WTC11 (cell line): Measurements from ENCODE around the gene LRMDA.

Experiments used
- CREB1 ChIP-seq: sonication (generic); formaldehyde crosslinking; IDR thresholded peaks from 2 replicates; pipeline ENCODE4 v1.8.0; 2023; ENCODE audit warnings: mild to moderate bottlenecking, missing genetic modification reagents
- CREM ChIP-seq: sonication (generic); formaldehyde crosslinking; IDR thresholded peaks from 2 replicates; pipeline ENCODE4 v1.8.1; 2022; ENCODE audit warnings: mild to moderate bottlenecking, missing genetic modification reagents, moderate library complexity
- CTCF ChIP-seq: fragments of 200-600 bp; IDR thresholded peaks from 2 replicates; pipeline ENCODE4 v1.8.0; 2022; ENCODE audit warnings: antibody characterized with exemption
- E2F5 ChIP-seq: sonication (generic); formaldehyde crosslinking; IDR thresholded peaks from 2 replicates; pipeline ENCODE4 v1.8.1; 2022; ENCODE audit warnings: mild to moderate bottlenecking, moderate library complexity, missing genetic modification reagents
- NR2C2 ChIP-seq: sonication (generic); formaldehyde crosslinking; IDR thresholded peaks from 2 replicates; pipeline ENCODE4 v1.8.0; 2022; ENCODE audit warnings: mild to moderate bottlenecking, missing genetic modification reagents
- USF2 ChIP-seq: sonication (generic); formaldehyde crosslinking; IDR thresholded peaks from 2 replicates; pipeline ENCODE4 v1.8.1; 2023; ENCODE audit warnings: mild to moderate bottlenecking, missing genetic modification reagents, moderate library complexity
- ZNF121 ChIP-seq: sonication (generic); formaldehyde crosslinking; IDR thresholded peaks from 2 replicates; pipeline ENCODE4 v1.8.0; 2023; ENCODE audit warnings: missing genetic modification reagents
- ZNF512 ChIP-seq: sonication (generic); formaldehyde crosslinking; IDR thresholded peaks from 2 replicates; pipeline ENCODE4 v1.8.1; 2022; ENCODE audit warnings: missing genetic modification reagents, borderline replicate concordance
- TF ChIP-seq, protein P1 (sequence below): sonication (generic); formaldehyde crosslinking; IDR thresholded peaks from 2 replicates; pipeline ENCODE4 v1.8.1; 2022; ENCODE audit warnings: mild to moderate bottlenecking, missing genetic modification reagents, moderate library complexity, borderline replicate concordance

DNA sequence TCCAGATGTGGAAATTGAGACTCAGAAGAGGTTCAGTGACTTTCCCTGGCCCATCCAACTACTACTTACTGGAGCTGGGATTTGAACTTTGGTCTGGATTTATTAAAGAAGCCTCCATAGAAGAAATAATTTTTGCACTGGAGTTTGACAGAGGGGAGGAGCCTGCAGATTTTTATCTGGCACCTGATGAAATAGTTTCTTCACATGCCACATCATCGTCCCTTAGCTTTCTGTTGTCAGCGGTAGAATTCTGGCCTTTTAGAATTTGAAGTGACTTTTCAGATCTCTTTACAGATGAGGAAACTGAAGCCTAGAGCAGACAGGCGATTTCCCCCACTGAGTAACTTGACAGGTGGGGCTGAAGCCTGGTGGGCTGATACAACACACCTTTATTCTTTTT is 233.5 kb downstream of the LRMDA start:
- no peak for TF ChIP-seq ZNF121 (CRISPR knock-in tag)
- no peak for TF ChIP-seq NR2C2
- TF ChIP-seq CTCF = no peak
- no peak for TF ChIP-seq CREM (CRISPR knock-in tag)
- no peak for TF ChIP-seq USF2
- no peak for TF ChIP-seq E2F5 (CRISPR knock-in tag)
- no peak for TF ChIP-seq ZNF512 (CRISPR knock-in tag)
- no peak for TF ChIP-seq CREB1 (CRISPR knock-in tag)
- TF ChIP-seq, protein P1, sequence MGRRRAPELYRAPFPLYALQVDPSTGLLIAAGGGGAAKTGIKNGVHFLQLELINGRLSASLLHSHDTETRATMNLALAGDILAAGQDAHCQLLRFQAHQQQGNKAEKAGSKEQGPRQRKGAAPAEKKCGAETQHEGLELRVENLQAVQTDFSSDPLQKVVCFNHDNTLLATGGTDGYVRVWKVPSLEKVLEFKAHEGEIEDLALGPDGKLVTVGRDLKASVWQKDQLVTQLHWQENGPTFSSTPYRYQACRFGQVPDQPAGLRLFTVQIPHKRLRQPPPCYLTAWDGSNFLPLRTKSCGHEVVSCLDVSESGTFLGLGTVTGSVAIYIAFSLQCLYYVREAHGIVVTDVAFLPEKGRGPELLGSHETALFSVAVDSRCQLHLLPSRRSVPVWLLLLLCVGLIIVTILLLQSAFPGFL (CRISPR knock-in tag) = no peak
